WTC11 (cell line): ENCODE results near the gene STX5. TPM values are rescaled to one million over a fixed set of nuclear protein-coding genes. Genes with fewer than 3 reads are reported as not detected.
A peak's percentile ranks its signal among the peaks of the same experiment; 100 is the strongest.

Experiments used
- ATAC-seq: fragments of 200-7000 bp; cut with Tn5 transposase; 2 replicates; pipeline ENCODE4 v1.10.0; 2021; ENCODE audit warnings: mild to moderate bottlenecking, moderate library complexity
- CTCF ChIA-PET: fragments of 300-600 bp; sonication (Branson Sonifier 250); formaldehyde crosslinking; loops from one replicate; lab custom pipeline; 2021; ENCODE audit warnings: antibody characterized with exemption; lab: Charles Lee
- POLR2A ChIA-PET: fragments of 350-600 bp; sonication (Branson Sonifier 250); formaldehyde crosslinking; loops from one replicate; lab custom pipeline; 2021; ENCODE audit warnings: antibody characterized with exemption; lab: Charles Lee
- DNase-seq: peaks from one replicate; pipeline ENCODE4 v3.0.0; 2021; ENCODE audit warnings: low spot score
- H3K27ac Mint-ChIP-seq: 2 replicates; pipeline ENCODE4 v1.8.0; 2021; ENCODE audit warnings: mixed read lengths
- H3K27me3 Mint-ChIP-seq: 2 replicates; pipeline ENCODE4 v1.8.0; 2021; ENCODE audit warnings: low read depth, mild to moderate bottlenecking, moderate library complexity, mixed read lengths
- H3K36me3 Mint-ChIP-seq: 2 replicates; pipeline ENCODE4 v1.8.0; 2021; ENCODE audit warnings: mixed read lengths
- H3K4me1 Mint-ChIP-seq: 2 replicates; pipeline ENCODE4 v1.8.0; 2022; ENCODE audit warnings: mixed read lengths
- H3K4me3 Mint-ChIP-seq: 2 replicates; pipeline ENCODE4 v1.8.0; 2021; ENCODE audit warnings: mild to moderate bottlenecking, moderate library complexity, mixed read lengths
- H3K9me3 Mint-ChIP-seq: 2 replicates; pipeline ENCODE4 v1.8.0; 2021; ENCODE audit warnings: mixed read lengths
- ATF1 ChIP-seq: sonication (generic); formaldehyde crosslinking; IDR thresholded peaks from 2 replicates; pipeline ENCODE4 v1.8.1; 2023; ENCODE audit warnings: mild to moderate bottlenecking, moderate library complexity, missing genetic modification reagents
- FOXP1 ChIP-seq: sonication (generic); formaldehyde crosslinking; IDR thresholded peaks from 2 replicates; pipeline ENCODE4 v1.8.0; 2022; ENCODE audit warnings: missing genetic modification reagents, mild to moderate bottlenecking, moderate library complexity, borderline replicate concordance
- GABPB1 ChIP-seq: sonication (generic); formaldehyde crosslinking; IDR thresholded peaks from 2 replicates; pipeline ENCODE4 v1.8.1; 2023; ENCODE audit warnings: mild to moderate bottlenecking, missing genetic modification reagents
- GTF2I ChIP-seq: fragments of 250-450 bp; sonication (Bioruptor Pico); conservative IDR thresholded peaks from 2 replicates; pipeline ENCODE4 v1.4.0; 2021; ENCODE audit warnings: mild to moderate bottlenecking
- NFE2L1 ChIP-seq: sonication (generic); formaldehyde crosslinking; IDR thresholded peaks from 2 replicates; pipeline ENCODE4 v1.8.1; 2023; ENCODE audit warnings: missing genetic modification reagents
- TEAD1 ChIP-seq: sonication (generic); formaldehyde crosslinking; IDR thresholded peaks from 2 replicates; pipeline ENCODE4 v1.8.0; 2022; ENCODE audit warnings: mild to moderate bottlenecking, missing genetic modification reagents
- ZNF671 ChIP-seq: fragments of 250-450 bp; sonication (Bioruptor Pico); IDR thresholded peaks from 2 replicates; pipeline ENCODE4 v1.8.0; 2021; ENCODE audit warnings: mild to moderate bottlenecking
- total RNA-seq: library from RNA; stranded (reverse); gene quantifications from 3 replicates; pipeline ENCODE4 v1.2.3, GENCODE V29; 2021
- TF ChIP-seq, protein P1 (sequence below): fragments of 250-450 bp; sonication (Bioruptor Pico); IDR thresholded peaks from 2 replicates; pipeline ENCODE4 v1.9.0; 2021; ENCODE audit warnings: mild to moderate bottlenecking, borderline replicate concordance
- TF ChIP-seq, protein P2 (sequence below): sonication (generic); formaldehyde crosslinking; IDR thresholded peaks from 2 replicates; pipeline ENCODE4 v1.8.0; 2023; ENCODE audit warnings: missing genetic modification reagents, mild to moderate bottlenecking, borderline replicate concordance
- TF ChIP-seq, protein P3 (sequence below): sonication (generic); formaldehyde crosslinking; IDR thresholded peaks from 2 replicates; pipeline ENCODE4 v1.8.1; 2022; ENCODE audit warnings: missing genetic modification reagents, borderline replicate concordance
- TF ChIP-seq, protein P4 (sequence below): fragments of 250-450 bp; sonication (Bioruptor Pico); conservative IDR thresholded peaks from 2 replicates; pipeline ENCODE4 v1.9.0; 2021; ENCODE audit warnings: mild to moderate bottlenecking

STX5 gene
- total RNA-seq, 1 experiment from 2014 or later = 30.2 TPM

DNA sequence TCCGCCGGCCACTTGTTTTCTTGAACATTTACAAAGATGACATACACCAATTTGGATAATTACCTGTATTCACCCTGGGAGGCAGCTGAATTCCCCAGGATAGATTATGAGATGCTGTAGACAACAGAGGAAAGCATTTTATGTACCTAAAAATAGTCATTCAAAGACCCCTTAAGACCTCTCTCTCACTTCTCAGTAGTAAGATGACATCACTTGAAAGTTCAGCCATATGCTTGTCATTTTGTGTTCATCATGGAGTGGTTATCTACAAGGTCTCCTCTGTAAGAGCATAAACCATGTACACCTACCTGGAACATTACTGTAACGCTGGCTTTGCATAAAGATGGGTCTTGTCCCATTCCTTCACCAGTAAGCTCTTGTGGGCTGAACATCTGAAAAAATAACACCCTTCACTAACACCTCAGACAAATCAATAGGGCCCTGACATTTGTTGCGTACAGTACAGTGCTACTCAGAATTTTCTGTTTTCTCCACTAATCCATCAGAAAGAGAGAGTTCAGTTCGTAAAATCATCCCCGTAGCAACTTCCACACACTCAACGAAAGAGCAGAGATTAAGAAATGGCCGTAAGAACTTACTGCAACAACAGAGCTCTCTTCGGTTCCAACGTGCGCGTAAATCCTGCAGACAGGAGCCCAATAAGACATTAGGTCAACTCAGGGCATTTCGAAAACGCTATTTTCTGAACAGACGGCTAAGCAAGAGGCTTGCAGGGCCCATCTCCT lies 23.1 kb upstream of the STX5 start (continued):
- TF ChIP-seq, protein P1, sequence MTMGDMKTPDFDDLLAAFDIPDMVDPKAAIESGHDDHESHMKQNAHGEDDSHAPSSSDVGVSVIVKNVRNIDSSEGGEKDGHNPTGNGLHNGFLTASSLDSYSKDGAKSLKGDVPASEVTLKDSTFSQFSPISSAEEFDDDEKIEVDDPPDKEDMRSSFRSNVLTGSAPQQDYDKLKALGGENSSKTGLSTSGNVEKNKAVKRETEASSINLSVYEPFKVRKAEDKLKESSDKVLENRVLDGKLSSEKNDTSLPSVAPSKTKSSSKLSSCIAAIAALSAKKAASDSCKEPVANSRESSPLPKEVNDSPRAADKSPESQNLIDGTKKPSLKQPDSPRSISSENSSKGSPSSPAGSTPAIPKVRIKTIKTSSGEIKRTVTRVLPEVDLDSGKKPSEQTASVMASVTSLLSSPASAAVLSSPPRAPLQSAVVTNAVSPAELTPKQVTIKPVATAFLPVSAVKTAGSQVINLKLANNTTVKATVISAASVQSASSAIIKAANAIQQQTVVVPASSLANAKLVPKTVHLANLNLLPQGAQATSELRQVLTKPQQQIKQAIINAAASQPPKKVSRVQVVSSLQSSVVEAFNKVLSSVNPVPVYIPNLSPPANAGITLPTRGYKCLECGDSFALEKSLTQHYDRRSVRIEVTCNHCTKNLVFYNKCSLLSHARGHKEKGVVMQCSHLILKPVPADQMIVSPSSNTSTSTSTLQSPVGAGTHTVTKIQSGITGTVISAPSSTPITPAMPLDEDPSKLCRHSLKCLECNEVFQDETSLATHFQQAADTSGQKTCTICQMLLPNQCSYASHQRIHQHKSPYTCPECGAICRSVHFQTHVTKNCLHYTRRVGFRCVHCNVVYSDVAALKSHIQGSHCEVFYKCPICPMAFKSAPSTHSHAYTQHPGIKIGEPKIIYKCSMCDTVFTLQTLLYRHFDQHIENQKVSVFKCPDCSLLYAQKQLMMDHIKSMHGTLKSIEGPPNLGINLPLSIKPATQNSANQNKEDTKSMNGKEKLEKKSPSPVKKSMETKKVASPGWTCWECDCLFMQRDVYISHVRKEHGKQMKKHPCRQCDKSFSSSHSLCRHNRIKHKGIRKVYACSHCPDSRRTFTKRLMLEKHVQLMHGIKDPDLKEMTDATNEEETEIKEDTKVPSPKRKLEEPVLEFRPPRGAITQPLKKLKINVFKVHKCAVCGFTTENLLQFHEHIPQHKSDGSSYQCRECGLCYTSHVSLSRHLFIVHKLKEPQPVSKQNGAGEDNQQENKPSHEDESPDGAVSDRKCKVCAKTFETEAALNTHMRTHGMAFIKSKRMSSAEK (CRISPR knock-in tag) = no peak; the same call in 1 of the 2 replicates
- no peak for TF ChIP-seq FOXP1 (CRISPR knock-in tag)
- TF ChIP-seq GABPB1 = no peak
- TF ChIP-seq, protein P2, sequence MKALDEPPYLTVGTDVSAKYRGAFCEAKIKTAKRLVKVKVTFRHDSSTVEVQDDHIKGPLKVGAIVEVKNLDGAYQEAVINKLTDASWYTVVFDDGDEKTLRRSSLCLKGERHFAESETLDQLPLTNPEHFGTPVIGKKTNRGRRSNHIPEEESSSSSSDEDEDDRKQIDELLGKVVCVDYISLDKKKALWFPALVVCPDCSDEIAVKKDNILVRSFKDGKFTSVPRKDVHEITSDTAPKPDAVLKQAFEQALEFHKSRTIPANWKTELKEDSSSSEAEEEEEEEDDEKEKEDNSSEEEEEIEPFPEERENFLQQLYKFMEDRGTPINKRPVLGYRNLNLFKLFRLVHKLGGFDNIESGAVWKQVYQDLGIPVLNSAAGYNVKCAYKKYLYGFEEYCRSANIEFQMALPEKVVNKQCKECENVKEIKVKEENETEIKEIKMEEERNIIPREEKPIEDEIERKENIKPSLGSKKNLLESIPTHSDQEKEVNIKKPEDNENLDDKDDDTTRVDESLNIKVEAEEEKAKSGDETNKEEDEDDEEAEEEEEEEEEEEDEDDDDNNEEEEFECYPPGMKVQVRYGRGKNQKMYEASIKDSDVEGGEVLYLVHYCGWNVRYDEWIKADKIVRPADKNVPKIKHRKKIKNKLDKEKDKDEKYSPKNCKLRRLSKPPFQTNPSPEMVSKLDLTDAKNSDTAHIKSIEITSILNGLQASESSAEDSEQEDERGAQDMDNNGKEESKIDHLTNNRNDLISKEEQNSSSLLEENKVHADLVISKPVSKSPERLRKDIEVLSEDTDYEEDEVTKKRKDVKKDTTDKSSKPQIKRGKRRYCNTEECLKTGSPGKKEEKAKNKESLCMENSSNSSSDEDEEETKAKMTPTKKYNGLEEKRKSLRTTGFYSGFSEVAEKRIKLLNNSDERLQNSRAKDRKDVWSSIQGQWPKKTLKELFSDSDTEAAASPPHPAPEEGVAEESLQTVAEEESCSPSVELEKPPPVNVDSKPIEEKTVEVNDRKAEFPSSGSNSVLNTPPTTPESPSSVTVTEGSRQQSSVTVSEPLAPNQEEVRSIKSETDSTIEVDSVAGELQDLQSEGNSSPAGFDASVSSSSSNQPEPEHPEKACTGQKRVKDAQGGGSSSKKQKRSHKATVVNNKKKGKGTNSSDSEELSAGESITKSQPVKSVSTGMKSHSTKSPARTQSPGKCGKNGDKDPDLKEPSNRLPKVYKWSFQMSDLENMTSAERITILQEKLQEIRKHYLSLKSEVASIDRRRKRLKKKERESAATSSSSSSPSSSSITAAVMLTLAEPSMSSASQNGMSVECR (CRISPR knock-in tag) = 0 out of 2 replicates have a peak, but pooled peaks have one; percentile 19
- no peak for TF ChIP-seq TEAD1 (CRISPR knock-in tag)

DNA sequence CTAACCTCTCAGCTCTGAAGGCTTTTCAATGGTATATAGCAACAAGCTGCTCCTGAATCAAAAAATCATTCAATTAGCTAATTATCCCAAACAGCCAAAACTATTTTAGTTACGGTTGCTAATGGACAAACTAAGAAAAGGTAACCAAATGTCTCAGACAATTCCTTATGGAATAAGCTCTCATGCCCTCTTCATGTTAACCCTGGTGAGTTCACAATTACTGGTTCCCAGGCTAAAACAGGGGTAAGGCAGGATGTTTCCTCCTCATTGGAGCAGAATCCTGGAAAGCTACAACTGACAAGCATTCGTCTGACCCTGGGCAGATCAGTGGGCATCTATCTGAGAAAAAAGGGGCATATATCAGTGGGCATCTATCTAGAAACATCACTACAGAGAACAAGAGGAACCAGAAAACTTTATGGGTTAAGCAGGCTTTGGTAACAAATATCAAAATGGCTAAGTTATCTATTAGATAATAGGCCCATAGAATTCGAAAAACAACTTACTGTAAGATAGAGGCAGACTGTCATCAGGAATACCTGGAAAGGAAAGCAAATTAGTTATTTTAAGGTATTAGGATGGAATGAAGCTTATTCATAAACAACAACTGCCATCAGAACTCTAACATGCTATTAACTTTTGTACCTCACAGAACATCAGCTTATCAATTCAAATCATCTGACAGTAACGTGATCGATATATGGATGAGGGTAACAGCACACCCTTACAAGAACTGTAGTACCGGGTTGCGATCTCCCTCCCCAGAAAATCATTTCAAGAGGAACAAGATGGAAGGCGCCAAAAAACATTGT lies 22.4 kb upstream of the STX5 start:
- TF ChIP-seq, protein P3, sequence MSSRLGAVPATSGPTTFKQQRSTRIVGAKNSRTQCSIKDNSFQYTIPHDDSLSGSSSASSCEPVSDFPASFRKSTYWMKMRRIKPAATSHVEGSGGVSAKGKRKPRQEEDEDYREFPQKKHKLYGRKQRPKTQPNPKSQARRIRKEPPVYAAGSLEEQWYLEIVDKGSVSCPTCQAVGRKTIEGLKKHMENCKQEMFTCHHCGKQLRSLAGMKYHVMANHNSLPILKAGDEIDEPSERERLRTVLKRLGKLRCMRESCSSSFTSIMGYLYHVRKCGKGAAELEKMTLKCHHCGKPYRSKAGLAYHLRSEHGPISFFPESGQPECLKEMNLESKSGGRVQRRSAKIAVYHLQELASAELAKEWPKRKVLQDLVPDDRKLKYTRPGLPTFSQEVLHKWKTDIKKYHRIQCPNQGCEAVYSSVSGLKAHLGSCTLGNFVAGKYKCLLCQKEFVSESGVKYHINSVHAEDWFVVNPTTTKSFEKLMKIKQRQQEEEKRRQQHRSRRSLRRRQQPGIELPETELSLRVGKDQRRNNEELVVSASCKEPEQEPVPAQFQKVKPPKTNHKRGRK (CRISPR knock-in tag) = no peak
- 0 out of 2 replicates have a peak, but pooled peaks have one; percentile 1 for TF ChIP-seq NFE2L1 (CRISPR knock-in tag)
- TF ChIP-seq, protein P4, sequence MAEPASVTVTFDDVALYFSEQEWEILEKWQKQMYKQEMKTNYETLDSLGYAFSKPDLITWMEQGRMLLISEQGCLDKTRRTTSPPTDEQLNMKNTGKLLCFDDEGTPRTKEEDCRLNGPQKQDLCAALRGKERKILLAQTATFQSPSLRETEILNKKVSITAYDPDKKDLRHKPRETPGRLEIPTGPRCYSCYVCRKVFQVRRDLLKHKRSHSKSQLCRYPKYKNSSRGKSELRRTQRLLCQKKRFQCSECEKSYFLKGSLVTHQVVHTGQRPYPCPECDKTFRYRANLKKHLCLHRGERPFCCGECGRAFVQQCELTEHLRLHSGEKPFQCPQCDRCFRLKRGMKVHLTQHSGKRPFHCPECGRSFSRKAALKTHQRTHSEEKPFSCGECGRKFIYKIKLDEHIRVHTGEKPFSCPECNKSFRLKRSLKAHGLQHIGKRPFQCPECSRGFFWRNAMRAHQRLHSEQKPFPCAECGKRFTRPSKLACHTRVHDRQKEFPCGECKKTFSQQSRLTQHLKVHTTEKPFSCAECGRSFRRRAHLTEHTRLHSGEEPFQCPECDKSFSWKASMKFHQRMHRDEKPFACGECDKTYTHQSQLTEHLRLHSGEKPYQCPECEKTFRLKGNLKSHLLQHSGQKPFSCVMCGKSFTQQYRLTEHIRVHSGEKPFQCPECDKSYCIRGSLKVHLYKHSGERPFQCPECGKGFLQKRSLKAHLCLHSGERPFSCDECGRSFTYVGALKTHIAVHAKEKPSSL = 0 out of 2 replicates have a peak, but pooled peaks have one; percentile 14
- TF ChIP-seq ATF1 = no peak
- peak; percentile 69; the same call in 1 of the 2 replicates for TF ChIP-seq ZNF671 (CRISPR knock-in tag)
- no peak for TF ChIP-seq GTF2I (CRISPR knock-in tag)
- CTCF ChIA-PET = no interaction called here
- POLR2A ChIA-PET = interaction anchor here (0.7 to 5.4 kb wide), 7 partner anchors 11 to 68 kb away, joined by 3 to 83 read pairs (median 4); partner anchors contain the start of genes SLC3A2, STX5 and WDR74
- Mint-ChIP-seq H3K4me3 (peak overlapping the region; percentile 99), H3K9me3 (no peaks in the 10 kb centered on the region), H3K27ac (peak overlapping the region; percentile 95), H3K36me3 (peaks cover 49% of the 10 kb centered on the region), H3K27me3 (0 out of 2 replicates have a peak, but pooled peaks cover 4% of the 10 kb centered on the region), H3K4me1 (peaks cover 48% of the 10 kb centered on the region)
- ATAC-seq (no peak), DNase-seq (no peak)
